GM12892 (cell line): ENCODE data around the gene DLG2.

Experiments
- POLR2AphosphoS5 ChIP-seq: IDR thresholded peaks from 2 replicates; pipeline ENCODE4 v1.6.1; 2011; ENCODE audit warnings: low read depth, low read length, control low read depth
- TAF1 ChIP-seq: IDR thresholded peaks from 2 replicates; pipeline ENCODE4 v1.6.1; 2011; ENCODE audit warnings: low read depth, mild to moderate bottlenecking, control low read depth, low read length, borderline replicate concordance

GRCh38 chr11:84990141-84990540, 637.0 kb downstream of the DLG2 start:
- no peak for TF ChIP-seq POLR2AphosphoS5
- TF ChIP-seq TAF1: no peak
